Mesothelial cell of epicardium (in vitro differentiated cells): ENCODE data around the gene GNAI3. TPM values are rescaled to one million over a fixed set of nuclear protein-coding genes. Genes with fewer than 3 reads are reported as not detected.
"Not testable (repeated sequence)": the region's sequence is repeated elsewhere in the genome, so short reads cannot be mapped to it uniquely, and the experiment has no call there.

Experiments used
- DNase-seq, 2 experiments: peaks; one replicate each; pipeline ENCODE4 v3.0.0; 2021; ENCODE audit warnings: low spot score in 2 of 2; ENCODE audit not compliant: unreplicated experiment in 2 of 2
- H3K27ac Mint-ChIP-seq: 2 replicates; pipeline ENCODE4 v1.8.0; 2021; ENCODE audit warnings: mixed read lengths
- H3K27me3 Mint-ChIP-seq: 2 replicates; pipeline ENCODE4 v1.8.0; 2021; ENCODE audit warnings: low read depth, mixed read lengths
- H3K36me3 Mint-ChIP-seq: 2 replicates; pipeline ENCODE4 v1.8.0; 2021; ENCODE audit warnings: mixed read lengths
- H3K4me1 Mint-ChIP-seq: 2 replicates; pipeline ENCODE4 v1.8.0; 2021; ENCODE audit warnings: mixed read lengths
- H3K4me3 Mint-ChIP-seq: 2 replicates; pipeline ENCODE4 v1.8.0; 2021; ENCODE audit warnings: mild to moderate bottlenecking, moderate library complexity, mixed read lengths
- H3K9me3 Mint-ChIP-seq: 2 replicates; pipeline ENCODE4 v1.8.0; 2021; ENCODE audit warnings: mixed read lengths
- total RNA-seq: library from RNA; stranded (reverse); gene quantifications from 3 replicates; pipeline ENCODE4 v1.2.1, GENCODE V29; 2021
- TF ChIP-seq, protein P1 (sequence below): fragments of 200-600 bp; sonication (generic); IDR thresholded peaks from one replicate; pipeline ENCODE4 v1.5.0; 2021; ENCODE audit warnings: antibody characterized with exemption; ENCODE audit not compliant: unreplicated experiment

Gene GNAI3
- total RNA-seq, 1 donor from 2014 or later: 8.2 TPM

GRCh38 chr1:109659997-109660690, 111.7 kb downstream of the GNAI3 start:
- Mint-ChIP-seq H3K9me3 (no peaks in the 10 kb centered on the region), H3K36me3 (peaks cover 5% of the 10 kb centered on the region), H3K4me1 (peaks cover 23% of the 10 kb centered on the region), H3K4me3 (no peak overlapping the region), H3K27me3 (no peaks in the 10 kb centered on the region), H3K27ac (no peak overlapping the region)
- TF ChIP-seq, protein P1, sequence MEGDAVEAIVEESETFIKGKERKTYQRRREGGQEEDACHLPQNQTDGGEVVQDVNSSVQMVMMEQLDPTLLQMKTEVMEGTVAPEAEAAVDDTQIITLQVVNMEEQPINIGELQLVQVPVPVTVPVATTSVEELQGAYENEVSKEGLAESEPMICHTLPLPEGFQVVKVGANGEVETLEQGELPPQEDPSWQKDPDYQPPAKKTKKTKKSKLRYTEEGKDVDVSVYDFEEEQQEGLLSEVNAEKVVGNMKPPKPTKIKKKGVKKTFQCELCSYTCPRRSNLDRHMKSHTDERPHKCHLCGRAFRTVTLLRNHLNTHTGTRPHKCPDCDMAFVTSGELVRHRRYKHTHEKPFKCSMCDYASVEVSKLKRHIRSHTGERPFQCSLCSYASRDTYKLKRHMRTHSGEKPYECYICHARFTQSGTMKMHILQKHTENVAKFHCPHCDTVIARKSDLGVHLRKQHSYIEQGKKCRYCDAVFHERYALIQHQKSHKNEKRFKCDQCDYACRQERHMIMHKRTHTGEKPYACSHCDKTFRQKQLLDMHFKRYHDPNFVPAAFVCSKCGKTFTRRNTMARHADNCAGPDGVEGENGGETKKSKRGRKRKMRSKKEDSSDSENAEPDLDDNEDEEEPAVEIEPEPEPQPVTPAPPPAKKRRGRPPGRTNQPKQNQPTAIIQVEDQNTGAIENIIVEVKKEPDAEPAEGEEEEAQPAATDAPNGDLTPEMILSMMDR: no peak
- DNase-seq: no peak

DNA sequence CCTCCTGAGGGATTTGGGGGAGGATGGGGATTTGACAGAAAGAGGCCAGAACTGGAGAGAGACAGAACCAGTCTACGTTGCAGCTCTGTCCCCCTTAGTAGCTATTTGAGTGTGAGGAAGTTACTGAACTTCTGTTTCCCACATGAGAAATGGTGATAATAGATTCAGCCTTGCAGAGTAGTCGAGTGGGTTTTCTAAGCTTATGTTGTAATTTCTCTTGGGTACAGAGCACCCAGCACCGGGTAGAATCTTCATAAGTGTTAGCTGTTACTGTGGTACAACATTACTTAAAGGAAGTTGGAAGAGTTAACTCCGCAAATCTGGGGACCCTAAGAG, 112.2 kb downstream of the GNAI3 start:
- H3K27ac Mint-ChIP-seq, DNase-seq, H3K9me3 Mint-ChIP-seq, H3K36me3 Mint-ChIP-seq, H3K4me3 Mint-ChIP-seq, H3K27me3 Mint-ChIP-seq: not testable (repeated sequence)
- peaks cover 18% of the 10 kb centered on the region for H3K4me1 Mint-ChIP-seq

DNA sequence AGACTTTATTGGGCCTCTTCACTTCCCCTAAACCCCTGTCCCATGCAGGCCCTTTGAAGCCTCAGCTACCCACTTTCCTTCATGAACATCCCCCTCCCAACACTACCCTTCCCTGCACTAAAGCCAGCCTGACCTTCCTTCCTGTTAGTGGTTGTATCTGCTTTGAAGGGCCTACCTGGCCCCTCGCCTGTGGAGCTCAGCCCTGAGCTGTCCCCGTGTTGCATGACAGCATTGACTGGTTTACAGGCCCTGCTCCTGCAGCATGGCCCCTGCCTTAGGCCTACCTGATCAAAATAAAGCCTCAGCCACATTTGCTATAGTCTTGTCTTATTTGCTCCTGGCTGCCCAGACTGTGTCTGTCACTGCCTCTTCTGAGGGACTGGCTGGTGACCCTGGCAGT, 113.0 kb downstream of the GNAI3 start:
- TF ChIP-seq, protein P1: no peak
- Mint-ChIP-seq H3K27me3 (no peaks in the 10 kb centered on the region), H3K4me1 (peaks cover 15% of the 10 kb centered on the region), H3K27ac (no peak overlapping the region), H3K36me3 (peaks cover 5% of the 10 kb centered on the region), H3K4me3 (no peak overlapping the region), H3K9me3 (no peaks in the 10 kb centered on the region)
- no peak for DNase-seq

GRCh38 chr1:109664671-109665070, 116.3 kb downstream of the GNAI3 start:
- Mint-ChIP-seq H3K4me3 (no peak overlapping the region), H3K9me3 (no peaks in the 10 kb centered on the region), H3K4me1 (peaks cover 14% of the 10 kb centered on the region), H3K27me3 (no peaks in the 10 kb centered on the region), H3K36me3 (peaks cover 11% of the 10 kb centered on the region), H3K27ac (no peak overlapping the region)
- no peak for DNase-seq
- TF ChIP-seq, protein P1: no peak

- H3K27me3 Mint-ChIP-seq: no peaks in the 10 kb centered on the region
- peaks cover 16% of the 10 kb centered on the region for H3K36me3 Mint-ChIP-seq
- peak within 1 kb of the TSS; percentile 85 for H3K27ac Mint-ChIP-seq
- peak; percentile 83 to 90 for DNase-seq
- TF ChIP-seq, protein P1: no peak
- H3K9me3 Mint-ChIP-seq: no peaks in the 10 kb centered on the region
- H3K4me3 Mint-ChIP-seq: peak within 1 kb of the TSS; percentile 85
- H3K4me1 Mint-ChIP-seq: peaks cover 15% of the 10 kb centered on the region
These were observed 119.2 kb downstream of the GNAI3 start, which contains the start of gene GSTM2 for GRCh38 chr1:109667452-109668122. Gene GSTM2, plus strand, starts transcription at chr1:109668057. Its CDS starts 59 bp downstream, at chr1:109668116.

Other genes with a start within 250 kb of the GNAI3 start
- not detected in 3 replicates for gene MYBPHL, start 241.6 kb upstream of the GNAI3 start, total RNA-seq
- gene SORT1, start 150.7 kb upstream of the GNAI3 start, total RNA-seq: 39.1 to 45.5 TPM (median 40.6 TPM) in 3 replicates
- 67.2 to 70.9 TPM (median 69.7 TPM) in 3 replicates for gene PSMA5, start 122.2 kb upstream of the GNAI3 start, total RNA-seq
- 0.11 to 0.22 TPM (median 0.14 TPM) in 3 replicates for gene SYPL2, start 82.1 kb upstream of the GNAI3 start, total RNA-seq
- gene ATXN7L2, start 64.7 kb upstream of the GNAI3 start, total RNA-seq: 13.8 to 14.9 TPM (median 13.8 TPM) in 3 replicates
- 9.5 to 11.7 TPM (median 10.6 TPM) in 3 replicates for gene CYB561D1, start 54.5 kb upstream of the GNAI3 start, total RNA-seq
- 5.0 to 5.4 TPM (median 5.1 TPM) in 3 replicates for gene AMIGO1, start 38.9 kb upstream of the GNAI3 start, total RNA-seq
- not detected in 3 replicates for gene GPR61, start 8.7 kb upstream of the GNAI3 start, total RNA-seq
- gene GNAT2, start 71.0 kb downstream of the GNAI3 start, total RNA-seq: 0.36 TPM in 1 of 3 replicates, not detected in the others
- gene AMPD2, start 71.2 kb downstream of the GNAI3 start, total RNA-seq: 133 to 141 TPM (median 134 TPM) in 3 replicates
- 23.4 to 24.9 TPM (median 23.7 TPM) in 3 replicates for gene GSTM4, start 107.5 kb downstream of the GNAI3 start, total RNA-seq
- 169 to 186 TPM (median 177 TPM) in 3 replicates for gene GSTM2, start 119.4 kb downstream of the GNAI3 start, total RNA-seq
- 48.8 to 54.2 TPM (median 52.3 TPM) in 3 replicates for gene GSTM1, start 139.2 kb downstream of the GNAI3 start, total RNA-seq
- 0.24 to 0.29 TPM (median 0.25 TPM) in 3 replicates for gene GSTM5, start 163.6 kb downstream of the GNAI3 start, total RNA-seq
- gene GSTM3, start 192.4 kb downstream of the GNAI3 start, total RNA-seq: 49.7 to 57.9 TPM (median 55.2 TPM) in 3 replicates
- gene EPS8L3, start 215.3 kb downstream of the GNAI3 start, total RNA-seq: 0.13 to 0.34 TPM in 2 of 3 replicates, not detected in the other